Ovary (tissue), 9 donors: Measurements from ENCODE around the gene THSD4. TPM values are rescaled to one million over a fixed set of nuclear protein-coding genes. Genes with fewer than 3 reads are reported as not detected.

ENCODE experiments used
- DNase-seq, 5 donors: peaks; one replicate each; pipeline ENCODE4 v3.0.0-alpha.2; 2019 to 2020
- H3K27ac ChIP-seq, 2 donors: fragments of 200-600 bp; one replicate each; pipeline versions ENCODE4 v1.5.1 to v1.8.0; 2019 to 2022
- H3K27me3 ChIP-seq: fragments of 200-600 bp; one replicate; pipeline ENCODE4 v1.8.0; 2022
- H3K36me3 ChIP-seq: fragments of 200-600 bp; sonication (generic); one replicate; pipeline ENCODE4 v1.5.1; 2019
- H3K4me1 ChIP-seq: one replicate; pipeline ENCODE4 v1.8.1; 2013; ENCODE audit warnings: mild to moderate bottlenecking, moderate library complexity; ENCODE audit not compliant: insufficient read depth
- H3K4me3 ChIP-seq: fragments of 200-600 bp; sonication (generic); one replicate; pipeline ENCODE4 v1.5.1; 2017
- H3K9me3 ChIP-seq, 2 donors: fragments of 200-600 bp in 1 of 2; sonication (generic) in 1 of 2; one replicate each; pipeline versions ENCODE4 v1.5.1 to v1.8.1; 2013 to 2019; ENCODE audit warnings: mild to moderate bottlenecking in 1 of 2, moderate library complexity in 1 of 2
- CTCF ChIP-seq, 3 donors: fragments of 450-650 bp in 2 of 3; fragments of 200-600 bp in 1 of 3; IDR thresholded peaks; one replicate each; pipeline versions ENCODE4 v1.5.1 to v1.8.0; 2016 to 2022; ENCODE audit warnings: antibody characterized with exemption in 3 of 3, mild to moderate bottlenecking in 1 of 3
- EP300 ChIP-seq: sonication (generic); formaldehyde crosslinking; IDR thresholded peaks from one replicate; pipeline ENCODE4 v1.6.1; 2017; ENCODE audit warnings: antibody characterized with exemption
- POLR2A ChIP-seq: fragments of 450-650 bp; IDR thresholded peaks from one replicate; pipeline ENCODE4 v1.6.1; 2017; ENCODE audit warnings: antibody characterized with exemption, mild to moderate bottlenecking, moderate library complexity
- WGBS, 3 donors: extraction: QIAGEN DNeasy Blood & Tissue Kit in 1 of 3; methylation state at CpG; one replicate each; pipeline versions ENCODE4 v1.1.5 to v1.1.7; 2013 to 2017; 5-methylcytosine and 5-hydroxymethylcytosine counted together
- intact Hi-C, 4 donors: fragments of 100-400 bp; cut with DNase I; formaldehyde crosslinking; loops; one replicate each; pipeline versions ENCODE4 v1.11.0 to v1.15.1; 2022 to 2023
- polyA plus RNA-seq, 2 donors: library from polyadenylated mRNA; stranded (reverse); fragments of 200-250 nt in 1 of 2; fragments of 350-450 nt in 1 of 2; fragmentation: Illumina TruSeq in 1 of 2; extraction: RNeasy Lipid Tissue Mini Kit (QIAGEN cat#74804) in 1 of 2; gene quantifications; one replicate each; pipeline ENCODE4 v1.2.3, GENCODE V29; 2013 to 2014
- total RNA-seq, 7 donors: library from RNA; depleted of rRNA in 2 of 7; stranded (reverse); fragments of >200 nt in 2 of 7; fragmentation: NEBNext Ultra II Directional in 3 of 7; extraction: Animal tissue kit (Norgen Biotek cat#: 25700) in 3 of 7; gene quantifications; one replicate each; pipeline versions ENCODE4 v1.1.0 to v1.2.4, GENCODE V29; 2016 to 2023
- donor health status: DM: no; HTN: no; CAD: no; lungs with moderate emphysema.
- donor health status: DM: no; HTN: no; CAD: no.
- donor health status: Bipolar disorder and iron deficiency.
- donor health status: DM: yes; HTN: yes; CAD: no.
- donor health status: DM: no; HTN: no; CAD: no.
- donor health status: DM: yes; HTN: yes; CAD: no.

Gene THSD4
- total and polyA plus RNA-seq, 9 donors: 3.2 to 53.4 (median 13.5) TPM

- H3K4me3 ChIP-seq: no peak overlapping the region
- H3K36me3 ChIP-seq: no peaks in the 10 kb centered on the region
- no peaks in the 10 kb centered on the region for H3K27me3 ChIP-seq
- H3K9me3 ChIP-seq: no peaks in the 10 kb centered on the region
- WGBS, 3 donors: 37 to 48% (median 46%) methylated on average over 9 of the region's 9 CpGs
- no peak for DNase-seq
- H3K4me1 ChIP-seq: peaks cover 15% of the 10 kb centered on the region
- intact Hi-C loops: no loop called here
- no peak overlapping the region for H3K27ac ChIP-seq
- TF ChIP-seq EP300: no peak
- no peak for TF ChIP-seq POLR2A
- TF ChIP-seq CTCF (IDR thresholded peaks at IDR 0.05): no peak
Measured at GRCh38 chr15:71706461-71707229, 591.4 kb downstream of the THSD4 start.

DNA sequence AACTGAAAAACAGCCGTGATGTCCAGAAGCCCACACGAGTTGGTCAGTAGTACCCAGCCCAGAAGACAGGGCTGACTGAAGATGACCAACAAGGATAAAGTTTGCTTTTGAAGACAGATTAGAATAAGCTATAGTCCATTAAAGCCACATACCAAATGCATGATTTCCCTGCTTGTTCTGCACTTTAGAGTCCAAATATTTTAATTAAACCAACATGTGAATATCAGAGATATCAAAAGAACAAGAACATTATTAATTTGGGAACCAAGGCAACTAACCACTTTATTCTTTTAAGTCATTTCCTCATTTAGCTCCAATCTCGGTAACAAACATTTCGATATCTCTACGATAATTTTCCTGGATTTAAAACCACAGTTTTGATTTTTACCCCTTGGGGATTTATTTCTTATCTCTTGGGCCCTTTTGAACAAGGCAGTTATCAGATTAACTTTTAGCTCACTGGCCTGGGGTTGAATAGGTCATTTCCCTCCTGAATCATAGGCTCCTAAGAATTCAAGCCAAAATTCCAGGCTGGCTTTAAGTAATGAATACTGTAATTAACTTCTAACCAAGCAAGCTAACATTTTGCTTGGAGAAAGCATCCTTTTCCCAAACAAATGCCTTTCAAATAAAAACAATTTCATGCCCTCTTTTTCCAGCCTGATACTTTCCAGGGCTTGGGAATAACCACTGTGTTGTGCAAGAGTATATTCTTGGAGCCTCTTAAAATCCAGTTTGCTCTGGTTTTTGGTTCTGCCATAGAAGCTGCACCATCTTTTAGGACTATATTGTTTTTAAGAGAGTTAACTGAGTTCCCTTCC, 592.2 kb downstream of the THSD4 start:
- Histone ChIP-seq H3K27ac (no peak overlapping the region), H3K9me3 (no peaks in the 10 kb centered on the region), H3K4me3 (no peak overlapping the region), H3K27me3 (no peaks in the 10 kb centered on the region), H3K4me1 (peaks cover 15% of the 10 kb centered on the region), H3K36me3 (no peaks in the 10 kb centered on the region)
- DNase-seq: no peak
- no peak for TF ChIP-seq POLR2A
- no peak for TF ChIP-seq EP300
- no peak for TF ChIP-seq CTCF (IDR thresholded peaks at IDR 0.05)
- intact Hi-C loops: no loop called here
- WGBS, 3 donors: 9 to 12% (median 10%) methylated on average over 5 of the region's 5 CpGs

DNA sequence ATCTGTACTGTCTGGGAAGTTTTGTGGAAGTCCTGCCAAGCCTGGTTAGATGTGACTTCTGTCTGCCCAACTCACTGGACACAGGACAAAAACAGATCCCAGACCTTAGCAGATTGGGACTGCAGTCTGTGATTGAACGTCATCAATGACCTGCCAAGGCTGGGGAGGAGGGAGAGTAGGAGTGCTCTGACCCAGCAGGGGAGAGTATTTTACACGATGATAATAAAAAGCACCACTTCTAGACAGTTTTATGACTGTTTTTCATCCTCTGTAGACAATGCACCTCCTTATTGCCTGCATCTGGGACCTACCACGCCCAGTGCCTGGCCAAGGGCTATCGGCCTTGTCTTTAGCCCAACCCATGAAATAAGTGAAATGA, 592.8 kb downstream of the THSD4 start:
- 13 to 25% (median 19%) methylated on average over 4 of the region's 4 CpGs for WGBS, 3 donors
- TF ChIP-seq EP300: no peak
- TF ChIP-seq CTCF (IDR thresholded peaks at IDR 0.05): no peak
- no peak for TF ChIP-seq POLR2A
- Histone ChIP-seq H3K9me3 (no peaks in the 10 kb centered on the region), H3K36me3 (no peaks in the 10 kb centered on the region), H3K27ac (no peak overlapping the region), H3K4me1 (peaks cover 15% of the 10 kb centered on the region), H3K27me3 (no peaks in the 10 kb centered on the region), H3K4me3 (no peak overlapping the region)
- no peak for DNase-seq
- intact Hi-C loops: no loop called here

DNA sequence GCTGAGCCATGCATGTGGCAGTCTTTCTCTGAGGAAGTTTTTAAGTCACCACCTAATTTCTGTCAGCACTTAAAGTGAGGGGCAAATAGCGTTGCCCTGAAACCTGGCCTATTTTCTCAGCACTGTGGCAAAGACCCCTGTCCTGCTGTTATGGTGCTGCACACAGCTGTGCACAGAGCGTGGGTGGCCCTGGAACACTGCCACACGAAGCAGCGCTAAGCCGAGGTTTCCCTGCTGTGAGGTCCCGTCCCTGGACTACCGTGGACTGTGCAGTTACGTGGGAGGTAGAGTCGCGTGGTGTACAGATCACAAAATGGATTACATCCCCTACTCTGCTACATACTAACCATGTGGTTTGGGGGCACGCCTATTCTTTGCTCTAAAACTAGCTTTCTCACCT, 593.5 kb downstream of the THSD4 start:
- intact Hi-C loops: no loop called here

More for the DNA sequence above, 593.5 kb downstream of the THSD4 start:
- Histone ChIP-seq H3K36me3 (no peaks in the 10 kb centered on the region), H3K4me1 (peaks cover 15% of the 10 kb centered on the region), H3K27ac (no peak overlapping the region), H3K9me3 (no peaks in the 10 kb centered on the region), H3K4me3 (no peak overlapping the region), H3K27me3 (no peaks in the 10 kb centered on the region)
- 23 to 33% (median 28%) methylated on average over 11 of the region's 11 CpGs for WGBS, 3 donors
- no peak for TF ChIP-seq CTCF (IDR thresholded peaks at IDR 0.05)
- peak in 1 of 5 donors; percentile 46 for DNase-seq
